ENCODE measurements around the gene SNRPF.
"Not testable (repeated sequence)": the region's sequence is repeated elsewhere in the genome, so short reads cannot be mapped to it uniquely, and the experiment has no call there.

Gene SNRPF

DNA sequence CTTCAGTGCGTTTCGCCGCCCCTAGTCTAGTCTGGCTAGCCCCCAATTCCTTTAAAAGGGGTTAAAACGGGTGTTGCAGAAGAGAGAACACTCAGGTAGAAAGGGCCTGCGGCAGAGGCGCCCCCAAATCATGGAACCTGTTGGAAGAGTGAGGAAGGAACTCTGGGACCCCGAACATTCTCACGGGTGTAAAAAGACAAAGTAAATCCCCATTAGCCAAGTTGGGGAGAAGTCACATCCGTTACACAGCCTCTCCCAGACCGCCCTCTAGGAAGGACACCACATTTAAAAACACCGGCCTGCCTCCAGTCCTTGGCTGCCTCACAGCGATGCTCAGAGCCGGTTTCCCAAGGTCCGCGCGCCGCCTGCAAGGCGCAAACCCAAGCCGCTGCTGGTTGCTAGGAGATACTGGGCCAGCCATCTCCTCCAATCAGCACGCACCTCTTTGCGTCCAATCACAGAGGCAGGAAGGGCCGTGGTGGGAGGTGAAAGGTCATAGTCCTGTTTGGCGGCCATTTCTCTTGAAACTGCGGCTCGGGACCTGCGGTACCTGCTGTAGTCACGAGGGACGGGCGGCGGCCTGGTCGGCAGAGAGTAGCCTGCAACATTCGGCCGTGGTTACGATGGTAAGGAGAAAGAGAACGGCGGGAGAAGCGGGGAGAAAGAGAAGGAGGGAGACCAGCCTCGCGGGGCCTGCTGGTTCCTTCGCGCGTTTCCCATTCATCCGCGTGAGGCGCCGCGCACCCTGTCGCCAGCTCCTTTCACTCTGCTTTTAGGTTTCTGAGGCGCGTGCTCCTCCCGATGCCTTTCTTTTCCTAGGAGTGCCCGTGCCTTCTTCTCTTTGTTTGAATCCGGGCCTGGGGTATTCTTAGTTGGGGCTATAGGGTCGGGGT is at the start of gene SNRPF:
SNRPF (plus strand) TSS at position 502 of the 893 bp plus-strand sequence; CDS start at position 624, 122 bp downstream.
- DNase-seq (ENCODE audit: low spot score in 2 of 2): peak; percentile 92 to 95
- H3K36me3 Mint-ChIP-seq: peaks cover 23% of the 10 kb centered on the region

GRCh38 chr12:95809000-95809680 is 49.6 kb upstream of the SNRPF start:
- ATAC-seq (ENCODE audit: low read depth) (no peak), DNase-seq (ENCODE audit: low spot score in 2 of 2) (no peak)
- no peak overlapping the region for H3K27ac Mint-ChIP-seq
- no peaks in the 10 kb centered on the region for H3K4me1 Mint-ChIP-seq
- H3K27me3 Mint-ChIP-seq: peaks cover 9% of the 10 kb centered on the region
- H3K9me3 Mint-ChIP-seq: no peaks in the 10 kb centered on the region
- H3K4me3 Mint-ChIP-seq: no peak overlapping the region
- H3K36me3 Mint-ChIP-seq: no peaks in the 10 kb centered on the region

More for the DNA sequence above, at the start of gene SNRPF:
- H3K27me3 Mint-ChIP-seq: peaks cover 5% of the 10 kb centered on the region
- H3K9me3 Mint-ChIP-seq: no peaks in the 10 kb centered on the region
- peak; percentile 97 for ATAC-seq (ENCODE audit: low read depth)
- peak within 1 kb of the TSS; percentile 58 for H3K4me3 Mint-ChIP-seq
- peaks cover 5% of the 10 kb centered on the region for H3K4me1 Mint-ChIP-seq
- H3K27ac Mint-ChIP-seq: no peak within 1 kb of the TSS

- ATAC-seq (ENCODE audit: low read depth): no peak
- no peak overlapping the region for H3K27ac Mint-ChIP-seq
- no peaks in the 10 kb centered on the region for H3K9me3 Mint-ChIP-seq
- H3K4me3 Mint-ChIP-seq: no peak overlapping the region
- no peaks in the 10 kb centered on the region for H3K4me1 Mint-ChIP-seq
- no peaks in the 10 kb centered on the region for H3K36me3 Mint-ChIP-seq
- no peak for DNase-seq (ENCODE audit: low spot score in 2 of 2)
- peaks cover 7% of the 10 kb centered on the region for H3K27me3 Mint-ChIP-seq
These were observed 48.3 kb upstream of the SNRPF start for GRCh38 chr12:95810411-95810810.

DNA sequence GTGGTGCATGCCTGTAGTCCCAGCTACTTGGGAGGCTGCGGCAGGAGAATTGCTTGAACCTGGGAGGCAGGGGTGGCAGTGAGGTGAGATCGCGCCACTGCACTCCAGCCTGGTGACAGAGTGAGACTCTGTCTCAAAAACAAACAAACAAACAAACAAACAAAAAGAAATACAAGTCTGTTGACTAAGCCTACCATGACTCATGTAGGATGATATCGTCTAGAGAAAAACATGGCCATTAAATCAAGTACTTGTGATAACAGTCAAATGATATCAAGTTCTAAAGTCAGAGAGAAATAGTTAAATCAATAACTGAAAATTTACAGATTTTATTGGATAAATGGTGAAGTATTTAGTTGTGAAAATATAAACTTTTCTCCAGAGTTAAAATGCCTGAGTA is 46.6 kb upstream of the SNRPF start:
- H3K4me3 Mint-ChIP-seq; DNase-seq (ENCODE audit: low spot score in 2 of 2); H3K36me3 Mint-ChIP-seq: not testable (repeated sequence)

DNA sequence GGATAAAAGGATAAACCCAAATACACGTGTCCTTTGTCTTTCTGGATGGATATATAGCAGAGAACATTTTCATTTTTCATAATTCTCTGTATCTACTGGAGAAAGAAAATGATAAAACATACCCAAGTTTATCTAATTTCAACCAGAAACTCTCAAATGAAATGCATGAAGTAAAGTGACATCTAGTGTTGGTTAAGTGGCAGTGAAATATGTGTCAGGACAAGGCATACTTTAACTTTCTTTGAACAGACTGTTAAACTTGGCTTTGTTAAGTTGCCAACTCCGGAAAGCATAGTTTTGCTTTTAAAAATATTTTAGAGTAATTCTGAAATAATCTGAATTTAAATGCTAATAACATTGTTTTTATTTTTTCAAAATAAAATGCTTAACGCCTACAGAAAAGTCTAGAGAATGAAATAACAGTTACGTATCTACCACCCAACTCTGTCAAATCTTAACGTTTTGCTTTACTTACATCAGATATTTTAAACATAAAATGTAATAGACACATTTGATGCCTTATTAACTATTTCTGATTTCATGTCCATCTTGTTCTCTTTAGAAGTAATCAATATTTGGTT is 43.0 kb upstream of the SNRPF start:
- no peaks in the 10 kb centered on the region for H3K36me3 Mint-ChIP-seq
- no peaks in the 10 kb centered on the region for H3K4me1 Mint-ChIP-seq
- H3K4me3 Mint-ChIP-seq: no peak overlapping the region
- no peak for ATAC-seq (ENCODE audit: low read depth)
- no peak for DNase-seq (ENCODE audit: low spot score in 2 of 2)
- H3K9me3 Mint-ChIP-seq: no peaks in the 10 kb centered on the region
- H3K27ac Mint-ChIP-seq: no peak overlapping the region
- peaks cover 3% of the 10 kb centered on the region for H3K27me3 Mint-ChIP-seq

More for the DNA sequence above, 46.6 kb upstream of the SNRPF start:
- ATAC-seq (ENCODE audit: low read depth); H3K9me3 Mint-ChIP-seq; H3K4me1 Mint-ChIP-seq; H3K27me3 Mint-ChIP-seq; H3K27ac Mint-ChIP-seq: not testable (repeated sequence)

- no peak for DNase-seq (ENCODE audit: low spot score in 2 of 2)
- no peaks in the 10 kb centered on the region for H3K4me1 Mint-ChIP-seq
- no peak overlapping the region for H3K27ac Mint-ChIP-seq
- no peaks in the 10 kb centered on the region for H3K9me3 Mint-ChIP-seq
- H3K27me3 Mint-ChIP-seq: peaks cover 4% of the 10 kb centered on the region
- H3K36me3 Mint-ChIP-seq: no peaks in the 10 kb centered on the region
- H3K4me3 Mint-ChIP-seq: no peak overlapping the region
- ATAC-seq (ENCODE audit: low read depth): no peak
These were observed 38.6 kb upstream of the SNRPF start for GRCh38 chr12:95820096-95820703.

GRCh38 chr12:95829395-95829794 is 29.4 kb upstream of the SNRPF start:
- no peaks in the 10 kb centered on the region for H3K4me1 Mint-ChIP-seq
- H3K27me3 Mint-ChIP-seq: peaks cover 8% of the 10 kb centered on the region
- no peak overlapping the region for H3K27ac Mint-ChIP-seq
- DNase-seq (ENCODE audit: low spot score in 2 of 2) (no peak), ATAC-seq (ENCODE audit: low read depth) (no peak)
- no peaks in the 10 kb centered on the region for H3K36me3 Mint-ChIP-seq
- peaks cover 2% of the 10 kb centered on the region for H3K9me3 Mint-ChIP-seq
- H3K4me3 Mint-ChIP-seq: no peak overlapping the region

DNA sequence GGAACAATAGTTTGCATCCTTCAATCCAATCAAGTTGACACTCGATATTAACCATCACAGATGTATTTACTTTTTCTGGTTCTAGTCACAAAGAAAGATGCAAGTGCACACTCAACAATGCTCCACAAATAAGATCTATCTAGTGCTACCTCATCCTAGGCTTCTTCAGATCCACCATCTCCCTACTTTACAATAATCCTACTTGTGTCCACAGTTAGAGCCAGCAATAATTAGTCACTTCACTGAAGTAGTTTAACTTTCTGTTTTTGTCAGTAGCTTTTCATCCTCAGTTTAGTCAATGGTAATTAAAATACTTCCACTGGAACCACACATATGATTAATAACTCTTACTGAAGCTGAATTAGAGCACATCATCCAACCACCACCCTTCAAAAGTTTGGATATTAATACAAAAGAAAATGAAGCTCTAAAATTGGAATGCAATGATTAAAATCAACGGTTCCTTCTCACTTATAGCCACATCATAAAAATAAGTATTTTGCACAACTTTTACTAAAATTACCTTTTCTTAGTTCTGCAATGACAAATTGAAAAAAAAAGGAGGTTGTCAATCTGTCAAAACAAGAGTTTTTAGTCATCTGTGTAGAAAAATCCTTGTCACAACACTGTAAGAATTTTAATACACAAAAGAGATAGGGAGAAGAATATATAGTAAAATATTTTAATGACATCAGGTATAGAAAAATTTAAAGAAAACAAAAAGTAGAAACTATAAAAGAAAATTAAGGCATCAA is 28.2 kb upstream of the SNRPF start:
- Mint-ChIP-seq H3K4me1 (no peaks in the 10 kb centered on the region), H3K27ac (no peak overlapping the region), H3K36me3 (no peaks in the 10 kb centered on the region), H3K27me3 (peaks cover 6% of the 10 kb centered on the region), H3K4me3 (no peak overlapping the region), H3K9me3 (peaks cover 2% of the 10 kb centered on the region)
- DNase-seq (ENCODE audit: low spot score in 2 of 2) (no peak), ATAC-seq (ENCODE audit: low read depth) (no peak)

GRCh38 chr12:95834572-95834971 is 24.2 kb upstream of the SNRPF start:
- no peaks in the 10 kb centered on the region for H3K4me1 Mint-ChIP-seq
- peaks cover 12% of the 10 kb centered on the region for H3K27me3 Mint-ChIP-seq
- no peak overlapping the region for H3K4me3 Mint-ChIP-seq
- ATAC-seq (ENCODE audit: low read depth) (no peak), DNase-seq (ENCODE audit: low spot score in 2 of 2) (no peak)
- no peaks in the 10 kb centered on the region for H3K9me3 Mint-ChIP-seq
- H3K36me3 Mint-ChIP-seq: no peaks in the 10 kb centered on the region
- H3K27ac Mint-ChIP-seq: no peak overlapping the region

- Mint-ChIP-seq H3K9me3 (no peaks in the 10 kb centered on the region), H3K4me3 (no peak overlapping the region), H3K27ac (no peak overlapping the region), H3K4me1 (no peaks in the 10 kb centered on the region), H3K36me3 (no peaks in the 10 kb centered on the region), H3K27me3 (peaks cover 12% of the 10 kb centered on the region)
- ATAC-seq (ENCODE audit: low read depth) (no peak), DNase-seq (ENCODE audit: low spot score in 2 of 2) (no peak)
These were observed 22.6 kb upstream of the SNRPF start for GRCh38 chr12:95836185-95836609.

GRCh38 chr12:95836630-95837239 is 22.0 kb upstream of the SNRPF start:
- Mint-ChIP-seq H3K4me1 (no peaks in the 10 kb centered on the region), H3K9me3 (no peaks in the 10 kb centered on the region), H3K36me3 (no peaks in the 10 kb centered on the region), H3K27ac (no peak overlapping the region), H3K4me3 (no peak overlapping the region), H3K27me3 (peaks cover 12% of the 10 kb centered on the region)
- ATAC-seq (ENCODE audit: low read depth) (no peak), DNase-seq (ENCODE audit: low spot score in 2 of 2) (no peak)

DNA sequence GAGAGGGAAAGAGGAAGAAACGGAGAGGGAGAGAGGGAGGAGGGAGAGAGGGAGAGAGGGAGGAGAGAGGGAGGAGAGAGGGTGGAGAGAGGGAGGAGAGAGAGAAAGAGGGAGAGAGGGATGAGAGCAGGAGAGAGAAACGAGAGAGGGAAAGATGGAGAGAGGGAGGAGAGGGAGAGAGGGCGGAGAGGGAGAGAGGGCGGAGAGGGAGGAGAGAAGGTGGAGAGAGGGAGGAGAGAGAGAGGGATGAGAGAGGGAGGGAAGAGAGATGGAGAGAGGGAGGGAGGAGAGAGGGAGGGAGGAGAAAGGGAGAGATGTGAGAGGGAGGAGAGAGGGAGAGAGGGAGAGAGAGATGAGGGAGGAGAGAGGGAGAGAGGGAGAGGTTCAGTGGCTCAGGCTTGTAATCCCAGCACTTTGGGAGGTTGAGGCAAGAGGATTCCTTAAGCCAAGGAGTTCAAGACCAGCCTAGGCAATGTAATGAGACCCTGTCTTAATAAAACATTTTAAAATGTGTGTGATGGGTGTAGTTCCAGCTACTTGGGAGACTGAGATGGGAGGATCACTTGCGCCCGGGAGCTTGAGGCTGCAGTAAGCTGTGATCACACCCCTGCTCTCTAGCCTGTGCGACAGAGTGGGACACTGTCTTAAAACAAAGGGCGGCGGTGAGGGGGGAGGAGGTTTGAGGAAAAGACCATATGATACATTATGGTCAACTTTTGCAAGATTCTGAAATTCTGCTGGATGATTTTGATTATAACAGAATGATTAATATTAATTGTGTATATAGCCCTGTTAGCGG is 21.3 kb upstream of the SNRPF start:
- Mint-ChIP-seq H3K36me3 (no peaks in the 10 kb centered on the region), H3K4me3 (no peak overlapping the region), H3K4me1 (no peaks in the 10 kb centered on the region), H3K27ac (no peak overlapping the region), H3K27me3 (peaks cover 11% of the 10 kb centered on the region), H3K9me3 (no peaks in the 10 kb centered on the region)
- DNase-seq (ENCODE audit: low spot score in 2 of 2) (no peak), ATAC-seq (ENCODE audit: low read depth) (no peak)

All from memory B cell (primary cell).